Lung (tissue), 12 donors: ENCODE data around the gene SLC7A6. TPM values are rescaled to one million over a fixed set of nuclear protein-coding genes. Genes with fewer than 3 reads are reported as not detected.

Source experiments
- ATAC-seq: fragments of 200-7000 bp; cut with Tn5 transposase; one replicate; pipeline ENCODE4 v1.9.1; 2020; ENCODE audit warnings: moderate number of reproducible peaks; ENCODE audit not compliant: insufficient read depth, low FRiP score
- DNase-seq, 3 donors: peaks; one replicate each; pipeline ENCODE4 v3.0.0-alpha.2; 2013 to 2017
- H3K27ac ChIP-seq, 2 donors: one replicate each; pipeline ENCODE4 v1.5.1; 2013; ENCODE audit warnings: mild to moderate bottlenecking in 2 of 2, moderate library complexity in 2 of 2, control low read depth in 1 of 2, inconsistent platforms in 1 of 2, low read depth in 1 of 2, low read length in 1 of 2
- H3K27me3 ChIP-seq, 3 donors: one replicate each; pipeline ENCODE4 v1.5.1; 2013; ENCODE audit warnings: low read length in 2 of 3; ENCODE audit not compliant: control insufficient read depth in 3 of 3, insufficient read depth in 3 of 3
- H3K36me3 ChIP-seq, 4 donors: one replicate each; pipeline ENCODE4 v1.5.1; 2013; ENCODE audit warnings: low read length in 4 of 4, mild to moderate bottlenecking in 1 of 4, moderate library complexity in 1 of 4; ENCODE audit not compliant: control insufficient read depth in 4 of 4, insufficient read depth in 4 of 4
- H3K4me1 ChIP-seq, 5 donors: one replicate each; pipeline ENCODE4 v1.5.1; 2013; ENCODE audit warnings: low read length in 5 of 5, mild to moderate bottlenecking in 2 of 5, moderate library complexity in 1 of 5; ENCODE audit not compliant: control insufficient read depth in 5 of 5, insufficient read depth in 5 of 5
- H3K4me3 ChIP-seq: one replicate; pipeline ENCODE4 v1.5.1; 2013; ENCODE audit warnings: mild to moderate bottlenecking, control low read depth, moderate library complexity
- H3K9ac ChIP-seq, 2 donors: one replicate each; pipeline ENCODE4 v1.5.1; 2013; ENCODE audit warnings: low read length in 2 of 2, control low read depth in 1 of 2; ENCODE audit not compliant: insufficient read depth in 1 of 2
- H3K9me3 ChIP-seq, 4 donors: one replicate each; pipeline ENCODE4 v1.5.1; 2013; ENCODE audit warnings: low read length in 3 of 4, mild to moderate bottlenecking in 1 of 4, moderate library complexity in 1 of 4; ENCODE audit not compliant: control insufficient read depth in 4 of 4, insufficient read depth in 3 of 4
- CTCF ChIP-seq: IDR thresholded peaks from 2 replicates; pipeline ENCODE4 v1.5.1; 2012; ENCODE audit warnings: mild to moderate bottlenecking; ENCODE audit errors: control extremely low read depth, extremely low read depth
- WGBS, 2 donors: extraction: QIAGEN DNeasy Blood & Tissue Kit; methylation state at CpG; one replicate each; pipeline ENCODE4 v1.1.7; 2013; 5-methylcytosine and 5-hydroxymethylcytosine counted together
- polyA plus RNA-seq, 2 donors: library from polyadenylated mRNA; stranded (reverse); fragments of 200-250 nt; gene quantifications; one replicate each; pipeline ENCODE4 v1.2.1, GENCODE V29; 2013
- total RNA-seq, 2 donors: library from RNA; depleted of rRNA in 1 of 2; stranded (reverse); fragments of >200 nt in 1 of 2; gene quantifications; one replicate each; pipeline ENCODE4 v1.2.1, GENCODE V29; 2014 to 2021
- donor health status: control.
- donor health status: control.
- donor health status: Bipolar disorder and iron deficiency.
- donor health status: healthy.
- donor health status: DM: yes; HTN: yes; CAD: no.

Gene SLC7A6
- total and polyA plus RNA-seq, 4 donors = 8.9 to 36.2 (median 20.0) TPM

GRCh38 chr16:68339214-68339613 is 74.9 kb downstream of the SLC7A6 start:
- Histone ChIP-seq H3K4me3 (no peak overlapping the region), H3K9me3 (no peaks in the 10 kb centered on the region), H3K36me3 (peaks cover 0 to 47% (median 28%) of the 10 kb centered on the region in 4 donors), H3K4me1 (no peaks in the 10 kb centered on the region), H3K27me3 (no peaks in the 10 kb centered on the region), H3K9ac (no peak overlapping the region), H3K27ac (no peak overlapping the region)
- DNase-seq = no peak
- TF ChIP-seq CTCF = no peak
- WGBS, 2 donors = 88 to 91% methylated on average over 13 of the region's 13 CpGs
- ATAC-seq = no peak

GRCh38 chr16:68342620-68343019 is 78.3 kb downstream of the SLC7A6 start:
- Histone ChIP-seq H3K9ac (no peak overlapping the region), H3K36me3 (peaks cover 0 to 57% (median 34%) of the 10 kb centered on the region in 4 donors), H3K27me3 (no peaks in the 10 kb centered on the region), H3K9me3 (no peaks in the 10 kb centered on the region), H3K4me1 (no peaks in the 10 kb centered on the region), H3K4me3 (no peak overlapping the region), H3K27ac (no peak overlapping the region)
- ATAC-seq = no peak
- 92 to 95% methylated on average over 7 of the region's 7 CpGs for WGBS, 2 donors
- DNase-seq = no peak
- TF ChIP-seq CTCF = no peak

GRCh38 chr16:68343137-68343536 is 78.8 kb downstream of the SLC7A6 start:
- H3K9ac ChIP-seq = no peak overlapping the region
- TF ChIP-seq CTCF = no peak
- H3K4me1 ChIP-seq = no peaks in the 10 kb centered on the region
- H3K9me3 ChIP-seq = no peaks in the 10 kb centered on the region
- peaks cover 0 to 55% (median 32%) of the 10 kb centered on the region in 4 donors for H3K36me3 ChIP-seq
- H3K27me3 ChIP-seq = no peaks in the 10 kb centered on the region
- DNase-seq = no peak
- no peak overlapping the region for H3K27ac ChIP-seq
- no peak for ATAC-seq
- WGBS, 2 donors = 96 to 97% methylated on average over 7 of the region's 7 CpGs
- no peak overlapping the region for H3K4me3 ChIP-seq

GRCh38 chr16:68344252-68344651 is 79.9 kb downstream of the SLC7A6 start:
- Histone ChIP-seq H3K4me3 (no peak overlapping the region), H3K9me3 (no peaks in the 10 kb centered on the region), H3K27ac (no peak overlapping the region), H3K36me3 (peaks cover 0 to 55% (median 37%) of the 10 kb centered on the region in 4 donors), H3K4me1 (no peaks in the 10 kb centered on the region), H3K27me3 (no peaks in the 10 kb centered on the region), H3K9ac (no peak overlapping the region)
- no peak for TF ChIP-seq CTCF
- no peak for ATAC-seq
- DNase-seq = no peak
- 82 to 91% methylated on average over 11 of the region's 11 CpGs for WGBS, 2 donors
